GM12864 (cell line): ENCODE measurements around the gene NRCAM.
A peak's percentile ranks its signal among the peaks of the same experiment; 100 is the strongest.
"Not testable (repeated sequence)": the region's sequence is repeated elsewhere in the genome, so short reads cannot be mapped to it uniquely, and the experiment has no call there.

ENCODE experiments used
- DNase-seq: peaks from one replicate; pipeline ENCODE4 v3.0.0-alpha.2; 2011; ENCODE audit warnings: low read depth
- H3K4me3 ChIP-seq: 2 replicates; pipeline ENCODE4 v1.5.1; 2011; ENCODE audit warnings: mild to moderate bottlenecking, low read depth, low read length, control low read depth
- CTCF ChIP-seq: IDR thresholded peaks from 2 replicates; pipeline ENCODE4 v1.5.1; 2011; ENCODE audit warnings: low read depth, mild to moderate bottlenecking, moderate library complexity, low read length, control low read depth, inconsistent platforms; ENCODE audit errors: missing control alignments

The NRCAM gene

GRCh38 chr7:108402865-108403264, 53.4 kb downstream of the NRCAM start:
- no peak for DNase-seq
- no peak overlapping the region for H3K4me3 ChIP-seq
- TF ChIP-seq CTCF: no peak

GRCh38 chr7:108396080-108396479, 60.2 kb downstream of the NRCAM start:
- H3K4me3 ChIP-seq: no peak overlapping the region
- DNase-seq: no peak
- no peak for TF ChIP-seq CTCF

- H3K4me3 ChIP-seq: no peak overlapping the region
- TF ChIP-seq CTCF: no peak
- DNase-seq: no peak
These were observed 60.8 kb downstream of the NRCAM start for GRCh38 chr7:108395426-108395825.

GRCh38 chr7:108393097-108393496, 63.1 kb downstream of the NRCAM start:
- DNase-seq, H3K4me3 ChIP-seq: not testable (repeated sequence)

DNA sequence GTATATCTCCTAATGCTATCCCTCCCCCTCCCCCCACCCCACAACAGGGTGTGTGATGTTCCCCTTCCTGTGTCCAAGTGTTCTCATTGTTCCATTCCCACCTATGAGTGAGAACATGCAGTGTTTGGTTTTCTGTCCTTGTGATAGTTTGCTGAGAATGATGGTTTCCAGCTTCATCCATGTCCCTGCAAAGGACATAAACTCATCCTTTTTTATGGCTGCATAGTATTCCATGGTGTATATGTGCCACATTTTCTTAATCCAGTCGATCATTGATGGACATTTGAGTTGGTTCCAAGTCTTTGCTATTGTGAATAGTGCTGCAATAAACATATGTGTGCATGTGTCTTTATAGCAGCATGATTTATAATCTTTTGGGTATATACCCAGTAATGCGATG, 68.5 kb downstream of the NRCAM start:
- not testable (repeated sequence) for H3K4me3 ChIP-seq, DNase-seq

GRCh38 chr7:108385834-108386422, 70.3 kb downstream of the NRCAM start:
- DNase-seq: no peak
- no peak overlapping the region for H3K4me3 ChIP-seq
- no peak for TF ChIP-seq CTCF

GRCh38 chr7:108384716-108385483, 71.3 kb downstream of the NRCAM start:
- TF ChIP-seq CTCF: peak; percentile 54
- H3K4me3 ChIP-seq: no peak overlapping the region
- DNase-seq: no peak

- no peak overlapping the region for H3K4me3 ChIP-seq
- no peak for DNase-seq
- TF ChIP-seq CTCF: no peak
These were observed 73.3 kb downstream of the NRCAM start for GRCh38 chr7:108382932-108383331.
